Keratinocyte (primary cell): ENCODE results near the gene H1-8. TPM values are rescaled to one million over a fixed set of nuclear protein-coding genes. Genes with fewer than 3 reads are reported as not detected.

Source experiments
- DNase-seq: peaks from one replicate; pipeline ENCODE4 v3.0.0-alpha.2; 2011; ENCODE audit warnings: low read depth, missing footprints, low spot score
- FAIRE-seq: peaks from 2 replicates; lab custom pipeline; 2011; peaks lifted over from hg19 to GRCh38; lab: Jason Lieb, UNC
- H2AFZ ChIP-seq: 2 replicates; pipeline ENCODE4 v1.6.0; 2012; ENCODE audit warnings: low read length, control low read depth, inconsistent platforms; ENCODE audit not compliant: control insufficient read depth
- H3K27ac ChIP-seq: 2 replicates; pipeline ENCODE4 v1.5.1; 2011; ENCODE audit warnings: low read length; ENCODE audit not compliant: control insufficient read depth, insufficient read depth
- H3K27me3 ChIP-seq: 3 replicates; pipeline ENCODE4 v1.6.0; 2011; ENCODE audit warnings: low read length; ENCODE audit not compliant: control insufficient read depth, insufficient read depth; ENCODE audit errors: extremely low read depth
- H3K36me3 ChIP-seq, 2 experiments: 2 replicates in 1 of 2; 3 replicates in 1 of 2; pipeline ENCODE4 v1.5.1; 2011; ENCODE audit warnings: low read length in 2 of 2, mild to moderate bottlenecking in 1 of 2; ENCODE audit not compliant: control insufficient read depth in 2 of 2, insufficient read depth in 2 of 2; ENCODE audit errors: extremely low read depth in 1 of 2
- H3K4me1 ChIP-seq: 3 replicates; pipeline ENCODE4 v1.5.1; 2011; ENCODE audit warnings: low read length; ENCODE audit not compliant: control insufficient read depth, insufficient read depth; ENCODE audit errors: extremely low read depth
- H3K4me2 ChIP-seq: 3 replicates; pipeline ENCODE4 v1.6.0; 2011; ENCODE audit warnings: low read depth, low read length; ENCODE audit not compliant: control insufficient read depth, insufficient read depth; ENCODE audit errors: extremely low read depth
- H3K4me3 ChIP-seq, 3 experiments: fragments of 200-600 bp in 1 of 3; sonication (generic) in 1 of 3; 2 replicates in 2 of 3; 3 replicates in 1 of 3; pipeline ENCODE4 v1.5.1; 2011 to 2016; ENCODE audit warnings: low read length in 3 of 3, mild to moderate bottlenecking in 3 of 3, control low read depth in 2 of 3, inconsistent platforms in 1 of 3, low read depth in 1 of 3, mixed read lengths in 1 of 3, mixed run types in 1 of 3, moderate library complexity in 1 of 3; ENCODE audit not compliant: control insufficient read depth in 2 of 3, insufficient read depth in 2 of 3; ENCODE audit errors: extremely low read depth in 1 of 3
- H3K79me2 ChIP-seq: 2 replicates; pipeline ENCODE4 v1.6.0; 2012; ENCODE audit warnings: low read length; ENCODE audit not compliant: control insufficient read depth, insufficient read depth
- H3K9ac ChIP-seq: 3 replicates; pipeline ENCODE4 v1.6.0; 2011; ENCODE audit warnings: low read length; ENCODE audit not compliant: control insufficient read depth, insufficient read depth; ENCODE audit errors: extremely low read depth
- H3K9me1 ChIP-seq: 3 replicates; pipeline ENCODE4 v1.6.0; 2011; ENCODE audit warnings: low read length; ENCODE audit not compliant: control insufficient read depth, insufficient read depth; ENCODE audit errors: extremely low read depth
- H3K9me3 ChIP-seq: 2 replicates; pipeline ENCODE4 v1.5.1; 2012; ENCODE audit warnings: low read depth, low read length; ENCODE audit not compliant: control insufficient read depth
- H4K20me1 ChIP-seq: 3 replicates; pipeline ENCODE4 v1.6.0; 2011; ENCODE audit warnings: low read length; ENCODE audit not compliant: control insufficient read depth, insufficient read depth; ENCODE audit errors: extremely low read depth
- CTCF ChIP-seq, 3 experiments: IDR thresholded peaks in 1 of 3; conservative IDR thresholded peaks in 1 of 3; optimal IDR thresholded peaks in 1 of 3; 2 replicates in 2 of 3; 3 replicates in 1 of 3; pipeline versions ENCODE3 to v1.5.1; 2011; ENCODE audit warnings: low read length in 3 of 3, mild to moderate bottlenecking in 3 of 3, moderate library complexity in 2 of 3, control low read depth in 1 of 3, inconsistent platforms in 1 of 3; ENCODE audit not compliant: insufficient read depth in 2 of 3; ENCODE audit errors: extremely low read depth in 1 of 3
- EZH2 ChIP-seq: IDR thresholded peaks from one replicate; pipeline ENCODE4 v1.6.1; 2012; ENCODE audit warnings: inconsistent platforms, mild to moderate bottlenecking, low read length, moderate library complexity
- dilution Hi-C: fragments of 300-500 bp; cut with MboI; formaldehyde crosslinking; loops from one replicate; pipeline ENCODE4 v1.7.0; 2020; ENCODE audit warnings: low sequenced_read_pairs; ENCODE audit not compliant: extremely low pct_ligation_motif_present
- polyA plus RNA-seq, 5 experiments: library from polyadenylated mRNA; depleted of rRNA in 3 of 5; stranded (reverse) in 3 of 5; stranded (forward) in 1 of 5; unstranded in 1 of 5; fragments of >200 nt; gene quantifications; 1 replicate in 1 of 5; 2 replicates in 3 of 5; 3 replicates in 1 of 5; pipeline versions ENCODE4 v1.2.1 to v1.2.3, GENCODE V29; 2011 to 2012; ENCODE audit warnings: missing spikeins in 2 of 5, low read depth in 1 of 5, low replicate concordance in 1 of 5

H1-8 gene
- polyA plus RNA-seq, 1 donor (not counting 4 experiments of a cell fraction or from before 2014, with no cell fraction given), result not detected

GRCh38 chr3:129533406-129533805 is 9.6 kb upstream of the H1-8 start:
- no peaks in the 10 kb centered on the region for H3K9me1 ChIP-seq
- no peaks in the 10 kb centered on the region for H3K36me3 ChIP-seq
- FAIRE-seq (no peak), DNase-seq (no peak)
- dilution Hi-C loops, result no loop called here
- H3K27me3 ChIP-seq, result peaks cover 8% of the 10 kb centered on the region
- no peaks in the 10 kb centered on the region for H3K9me3 ChIP-seq
- no peak overlapping the region for H3K4me2 ChIP-seq
- H3K9ac ChIP-seq, result no peak overlapping the region
- H3K27ac ChIP-seq, result no peak overlapping the region
- no peaks in the 10 kb centered on the region for H4K20me1 ChIP-seq
- TF ChIP-seq EZH2, result no peak
- no peak for TF ChIP-seq CTCF (optimal IDR thresholded peaks at IDR 0.05 in 1 of 3, IDR thresholded peaks at IDR 0.05 in 1 of 3, conservative IDR thresholded peaks at IDR 0.05 in 1 of 3; ENCODE audit: extremely low read depth in 1 of 3, insufficient read depth in 2 of 3, low read length in 3 of 3)
- H2AFZ ChIP-seq, result no peak overlapping the region
- H3K79me2 ChIP-seq, result no peaks in the 10 kb centered on the region
- H3K4me3 ChIP-seq, result no peak overlapping the region
- no peaks in the 10 kb centered on the region for H3K4me1 ChIP-seq

GRCh38 chr3:129534428-129535027 is 8.4 kb upstream of the H1-8 start:
- Histone ChIP-seq H3K4me2 (no peak overlapping the region), H4K20me1 (no peaks in the 10 kb centered on the region), H3K36me3 (no peaks in the 10 kb centered on the region), H3K9me3 (no peaks in the 10 kb centered on the region), H3K27ac (no peak overlapping the region), H3K9ac (no peak overlapping the region), H2AFZ (no peak overlapping the region), H3K4me3 (no peak overlapping the region), H3K4me1 (no peaks in the 10 kb centered on the region), H3K27me3 (peaks cover 3% of the 10 kb centered on the region), H3K9me1 (no peaks in the 10 kb centered on the region), H3K79me2 (no peaks in the 10 kb centered on the region)
- FAIRE-seq (no peak), DNase-seq (no peak)
- TF ChIP-seq CTCF (optimal IDR thresholded peaks at IDR 0.05 in 1 of 3, IDR thresholded peaks at IDR 0.05 in 1 of 3, conservative IDR thresholded peaks at IDR 0.05 in 1 of 3; ENCODE audit: extremely low read depth in 1 of 3, insufficient read depth in 2 of 3, low read length in 3 of 3) (no peak), EZH2 (no peak)
- dilution Hi-C loops, result no loop called here
